Measurements from ENCODE around the gene PHF24. TPM values are rescaled to one million over a fixed set of nuclear protein-coding genes. Genes with fewer than 3 reads are reported as not detected.

PHF24 gene
- total and polyA plus RNA-seq, 4 experiments from 2014 or later, result not detected

- H3K36me3 Mint-ChIP-seq, result no peaks in the 10 kb centered on the region
- intact Hi-C loops (cut with micrococcal nuclease), result no loop called here
- H3K27ac ChIP-seq (ENCODE audit: low read depth, low read length), result no peak overlapping the region
- CTCF ChIA-PET (ENCODE audit: partially characterized antibody), result interaction anchor here (1.5 kb wide), 1 partner anchor 20 kb away, joined by 3 read pairs; no protein-coding TSS in a partner anchor
- no peaks in the 10 kb centered on the region for H3K36me3 ChIP-seq (ENCODE audit: insufficient read depth, low read length)
- no peak for DNase-seq
- no peak overlapping the region for H3K4me3 Mint-ChIP-seq
- peaks cover 0 to 1% (median 0%) of the 10 kb centered on the region in 8 donors for H3K9me3 Mint-ChIP-seq
- H3K27me3 ChIP-seq (ENCODE audit: insufficient read depth, low read length), result peaks cover 19% of the 10 kb centered on the region
- H3K27me3 Mint-ChIP-seq, result peaks cover 37 to 66% of the 10 kb centered on the region in 2 donors
- H3K9me3 ChIP-seq (ENCODE audit: control insufficient read depth in 1 of 2, low read length in 2 of 2), result no peaks in the 10 kb centered on the region
- H3K27ac Mint-ChIP-seq, result no peak overlapping the region
- H3K4me1 ChIP-seq (ENCODE audit: insufficient read depth, low read length), result no peaks in the 10 kb centered on the region
- no peak overlapping the region for H3K4me3 ChIP-seq (ENCODE audit: low read length in 2 of 2)
- POLR2A ChIA-PET (ENCODE audit: partially characterized antibody), result no interaction called here
- no peaks in the 10 kb centered on the region for H3K4me1 Mint-ChIP-seq
Observed at GRCh38 chr9:34964458-34964857, 6.4 kb downstream of the PHF24 start.

GRCh38 chr9:34971146-34971811, 13.2 kb downstream of the PHF24 start:
- H3K36me3 ChIP-seq (ENCODE audit: insufficient read depth, low read length), result no peaks in the 10 kb centered on the region
- H3K27ac Mint-ChIP-seq, result no peak overlapping the region
- intact Hi-C loops (cut with micrococcal nuclease), result no loop called here
- no peaks in the 10 kb centered on the region for H3K9me3 Mint-ChIP-seq
- H3K36me3 Mint-ChIP-seq, result no peaks in the 10 kb centered on the region
- DNase-seq, result no peak
- no peaks in the 10 kb centered on the region for H3K4me1 Mint-ChIP-seq
- ChIA-PET POLR2A (ENCODE audit: partially characterized antibody) (no interaction called here), CTCF (ENCODE audit: partially characterized antibody) (interaction anchor here (1.3 to 1.4 kb wide), 2 partner anchors 13 to 14 kb away, joined by 4 to 6 read pairs; no protein-coding TSS in a partner anchor)
- peaks cover 19 to 27% of the 10 kb centered on the region in 2 donors for H3K27me3 Mint-ChIP-seq
- no peak overlapping the region for H3K4me3 Mint-ChIP-seq
- H3K9me3 ChIP-seq (ENCODE audit: control insufficient read depth in 1 of 2, low read length in 2 of 2), result no peaks in the 10 kb centered on the region
- H3K4me1 ChIP-seq (ENCODE audit: insufficient read depth, low read length), result no peaks in the 10 kb centered on the region
- no peak overlapping the region for H3K27ac ChIP-seq (ENCODE audit: low read depth, low read length)
- no peak overlapping the region for H3K4me3 ChIP-seq (ENCODE audit: low read length in 2 of 2)
- no peaks in the 10 kb centered on the region for H3K27me3 ChIP-seq (ENCODE audit: insufficient read depth, low read length)

- Histone ChIP-seq H3K27ac (ENCODE audit: low read depth, low read length) (no peak overlapping the region), H3K27me3 (ENCODE audit: insufficient read depth, low read length) (no peaks in the 10 kb centered on the region), H3K4me1 (ENCODE audit: insufficient read depth, low read length) (no peaks in the 10 kb centered on the region), H3K36me3 (ENCODE audit: insufficient read depth, low read length) (no peaks in the 10 kb centered on the region), H3K4me3 (ENCODE audit: low read length in 2 of 2) (no peak overlapping the region), H3K9me3 (ENCODE audit: control insufficient read depth in 1 of 2, low read length in 2 of 2) (no peaks in the 10 kb centered on the region)
- POLR2A ChIA-PET (ENCODE audit: partially characterized antibody), result no interaction called here
- H3K36me3 Mint-ChIP-seq, result no peaks in the 10 kb centered on the region
- peaks cover 9 to 10% of the 10 kb centered on the region in 2 donors for H3K27me3 Mint-ChIP-seq
- CTCF ChIA-PET (ENCODE audit: partially characterized antibody), result interaction anchor here (1.7 kb wide), 1 partner anchor 10 kb away, joined by 7 read pairs; no protein-coding TSS in a partner anchor
- intact Hi-C loops (cut with micrococcal nuclease), result no loop called here
- H3K4me3 Mint-ChIP-seq, result no peak overlapping the region
- no peaks in the 10 kb centered on the region for H3K9me3 Mint-ChIP-seq
- no peak overlapping the region for H3K27ac Mint-ChIP-seq
- H3K4me1 Mint-ChIP-seq, result no peaks in the 10 kb centered on the region
- DNase-seq, result no peak
Observed at GRCh38 chr9:34974664-34975063, 16.6 kb downstream of the PHF24 start.

- Histone ChIP-seq H3K27me3 (ENCODE audit: insufficient read depth, low read length) (no peaks in the 10 kb centered on the region), H3K4me3 (ENCODE audit: low read length in 2 of 2) (no peak overlapping the region), H3K27ac (ENCODE audit: low read depth, low read length) (no peak overlapping the region), H3K36me3 (ENCODE audit: insufficient read depth, low read length) (no peaks in the 10 kb centered on the region), H3K4me1 (ENCODE audit: insufficient read depth, low read length) (no peaks in the 10 kb centered on the region), H3K9me3 (ENCODE audit: control insufficient read depth in 1 of 2, low read length in 2 of 2) (no peaks in the 10 kb centered on the region)
- intact Hi-C loops (cut with micrococcal nuclease), result no loop called here
- no peaks in the 10 kb centered on the region for H3K36me3 Mint-ChIP-seq
- H3K27me3 Mint-ChIP-seq, result peaks cover 6 to 9% of the 10 kb centered on the region in 2 donors
- no peaks in the 10 kb centered on the region for H3K4me1 Mint-ChIP-seq
- no peak for DNase-seq
- ChIA-PET POLR2A (ENCODE audit: partially characterized antibody) (no interaction called here), CTCF (ENCODE audit: partially characterized antibody) (interaction anchor here (1.1 kb wide), 1 partner anchor 76 kb away, joined by 3 read pairs; no protein-coding TSS in a partner anchor)
- H3K9me3 Mint-ChIP-seq, result no peaks in the 10 kb centered on the region
- no peak overlapping the region for H3K4me3 Mint-ChIP-seq
- H3K27ac Mint-ChIP-seq, result no peak overlapping the region
Observed at GRCh38 chr9:34976441-34976840, 18.4 kb downstream of the PHF24 start.

- H3K36me3 ChIP-seq (ENCODE audit: insufficient read depth, low read length), result no peaks in the 10 kb centered on the region
- Mint-ChIP-seq H3K36me3 (no peaks in the 10 kb centered on the region), H3K27ac (no peak overlapping the region), H3K9me3 (no peaks in the 10 kb centered on the region), H3K4me3 (no peak overlapping the region), H3K4me1 (peaks cover 0 to 2% (median 0%) of the 10 kb centered on the region in 4 donors), H3K27me3 (peaks cover 6 to 9% of the 10 kb centered on the region in 2 donors)
- H3K27me3 ChIP-seq (ENCODE audit: insufficient read depth, low read length), result no peaks in the 10 kb centered on the region
- ChIA-PET CTCF (ENCODE audit: partially characterized antibody) (interaction anchor here (1.1 kb wide), 1 partner anchor 77 kb away, joined by 3 read pairs; no protein-coding TSS in a partner anchor), POLR2A (ENCODE audit: partially characterized antibody) (no interaction called here)
- intact Hi-C loops (cut with micrococcal nuclease), result no loop called here
- no peaks in the 10 kb centered on the region for H3K9me3 ChIP-seq (ENCODE audit: control insufficient read depth in 1 of 2, low read length in 2 of 2)
- no peak for DNase-seq
- H3K27ac ChIP-seq (ENCODE audit: low read depth, low read length), result no peak overlapping the region
- peaks cover 1% of the 10 kb centered on the region for H3K4me1 ChIP-seq (ENCODE audit: insufficient read depth, low read length)
- no peak overlapping the region for H3K4me3 ChIP-seq (ENCODE audit: low read length in 2 of 2)
Observed at GRCh38 chr9:34976992-34977391, 18.9 kb downstream of the PHF24 start.

- H3K4me3 ChIP-seq (ENCODE audit: low read length in 2 of 2), result no peak overlapping the region
- no peak overlapping the region for H3K27ac ChIP-seq (ENCODE audit: low read depth, low read length)
- H3K36me3 Mint-ChIP-seq, result no peaks in the 10 kb centered on the region
- no peaks in the 10 kb centered on the region for H3K27me3 ChIP-seq (ENCODE audit: insufficient read depth, low read length)
- peaks cover 29% of the 10 kb centered on the region for H3K4me1 ChIP-seq (ENCODE audit: insufficient read depth, low read length)
- CTCF ChIA-PET (ENCODE audit: partially characterized antibody), result interaction anchor here (1.9 kb wide), 1 partner anchor 81 kb away, joined by 6 read pairs; no protein-coding TSS in a partner anchor
- H3K9me3 Mint-ChIP-seq, result no peaks in the 10 kb centered on the region
- POLR2A ChIA-PET (ENCODE audit: partially characterized antibody), result no interaction called here
- H3K4me1 Mint-ChIP-seq, result peaks cover 26 to 34% (median 28%) of the 10 kb centered on the region in 4 donors
- no peak overlapping the region for H3K27ac Mint-ChIP-seq
- no peaks in the 10 kb centered on the region for H3K9me3 ChIP-seq (ENCODE audit: control insufficient read depth in 1 of 2, low read length in 2 of 2)
- no peak for DNase-seq
- intact Hi-C loops (cut with micrococcal nuclease), result no loop called here
- no peak overlapping the region for H3K4me3 Mint-ChIP-seq
- peaks cover 0 to 4% of the 10 kb centered on the region in 2 donors for H3K27me3 Mint-ChIP-seq
- no peaks in the 10 kb centered on the region for H3K36me3 ChIP-seq (ENCODE audit: insufficient read depth, low read length)
Observed at GRCh38 chr9:34980181-34980761, 22.2 kb downstream of the PHF24 start.

GRCh38 chr9:34982361-34982760, 24.3 kb downstream of the PHF24 start:
- Mint-ChIP-seq H3K27ac (peak overlapping the region in 6 of 7 donors; percentile 25 to 73 (median 46)), H3K9me3 (no peaks in the 10 kb centered on the region), H3K4me1 (peaks cover 42 to 53% (median 47%) of the 10 kb centered on the region in 4 donors), H3K27me3 (no peaks in the 10 kb centered on the region), H3K36me3 (no peaks in the 10 kb centered on the region), H3K4me3 (peak overlapping the region in 4 of 8 donors; percentile 19 to 70 (median 35))
- CTCF ChIA-PET (ENCODE audit: partially characterized antibody), result interaction anchor here (1.0 kb wide), 1 partner anchor 83 kb away, joined by 9 read pairs; no protein-coding TSS in a partner anchor
- H3K9me3 ChIP-seq (ENCODE audit: control insufficient read depth in 1 of 2, low read length in 2 of 2), result no peaks in the 10 kb centered on the region
- intact Hi-C loops (cut with micrococcal nuclease), result no loop called here
- no peak for DNase-seq
- POLR2A ChIA-PET (ENCODE audit: partially characterized antibody), result no interaction called here
- no peaks in the 10 kb centered on the region for H3K27me3 ChIP-seq (ENCODE audit: insufficient read depth, low read length)
- peaks cover 49% of the 10 kb centered on the region for H3K4me1 ChIP-seq (ENCODE audit: insufficient read depth, low read length)
- no peak overlapping the region for H3K27ac ChIP-seq (ENCODE audit: low read depth, low read length)
- H3K4me3 ChIP-seq (ENCODE audit: low read length in 2 of 2), result no peak overlapping the region
- H3K36me3 ChIP-seq (ENCODE audit: insufficient read depth, low read length), result no peaks in the 10 kb centered on the region
